IPS-15b (cell line): Measurements from ENCODE around the gene MED13.

Experiments
- H3K27me3 ChIP-seq: one replicate; pipeline ENCODE4 v1.6.1; 2013; ENCODE audit warnings: low read length; ENCODE audit not compliant: control insufficient read depth, insufficient read depth
- H3K36me3 ChIP-seq: one replicate; pipeline ENCODE4 v1.6.1; 2013; ENCODE audit warnings: low read length; ENCODE audit not compliant: control insufficient read depth, insufficient read depth
- H3K4me1 ChIP-seq: one replicate; pipeline ENCODE4 v1.6.1; 2013; ENCODE audit warnings: mild to moderate bottlenecking, low read length; ENCODE audit not compliant: control insufficient read depth, insufficient read depth
- H3K4me3 ChIP-seq: one replicate; pipeline ENCODE4 v1.5.1; 2013; ENCODE audit warnings: low read depth, low read length
- H3K9ac ChIP-seq: one replicate; pipeline ENCODE4 v1.6.1; 2013; ENCODE audit warnings: low read depth, mild to moderate bottlenecking, low read length
- H3K9me3 ChIP-seq: one replicate; pipeline ENCODE4 v1.6.1; 2013; ENCODE audit warnings: mild to moderate bottlenecking, low read length; ENCODE audit not compliant: control insufficient read depth, insufficient read depth

Gene MED13, protein sequence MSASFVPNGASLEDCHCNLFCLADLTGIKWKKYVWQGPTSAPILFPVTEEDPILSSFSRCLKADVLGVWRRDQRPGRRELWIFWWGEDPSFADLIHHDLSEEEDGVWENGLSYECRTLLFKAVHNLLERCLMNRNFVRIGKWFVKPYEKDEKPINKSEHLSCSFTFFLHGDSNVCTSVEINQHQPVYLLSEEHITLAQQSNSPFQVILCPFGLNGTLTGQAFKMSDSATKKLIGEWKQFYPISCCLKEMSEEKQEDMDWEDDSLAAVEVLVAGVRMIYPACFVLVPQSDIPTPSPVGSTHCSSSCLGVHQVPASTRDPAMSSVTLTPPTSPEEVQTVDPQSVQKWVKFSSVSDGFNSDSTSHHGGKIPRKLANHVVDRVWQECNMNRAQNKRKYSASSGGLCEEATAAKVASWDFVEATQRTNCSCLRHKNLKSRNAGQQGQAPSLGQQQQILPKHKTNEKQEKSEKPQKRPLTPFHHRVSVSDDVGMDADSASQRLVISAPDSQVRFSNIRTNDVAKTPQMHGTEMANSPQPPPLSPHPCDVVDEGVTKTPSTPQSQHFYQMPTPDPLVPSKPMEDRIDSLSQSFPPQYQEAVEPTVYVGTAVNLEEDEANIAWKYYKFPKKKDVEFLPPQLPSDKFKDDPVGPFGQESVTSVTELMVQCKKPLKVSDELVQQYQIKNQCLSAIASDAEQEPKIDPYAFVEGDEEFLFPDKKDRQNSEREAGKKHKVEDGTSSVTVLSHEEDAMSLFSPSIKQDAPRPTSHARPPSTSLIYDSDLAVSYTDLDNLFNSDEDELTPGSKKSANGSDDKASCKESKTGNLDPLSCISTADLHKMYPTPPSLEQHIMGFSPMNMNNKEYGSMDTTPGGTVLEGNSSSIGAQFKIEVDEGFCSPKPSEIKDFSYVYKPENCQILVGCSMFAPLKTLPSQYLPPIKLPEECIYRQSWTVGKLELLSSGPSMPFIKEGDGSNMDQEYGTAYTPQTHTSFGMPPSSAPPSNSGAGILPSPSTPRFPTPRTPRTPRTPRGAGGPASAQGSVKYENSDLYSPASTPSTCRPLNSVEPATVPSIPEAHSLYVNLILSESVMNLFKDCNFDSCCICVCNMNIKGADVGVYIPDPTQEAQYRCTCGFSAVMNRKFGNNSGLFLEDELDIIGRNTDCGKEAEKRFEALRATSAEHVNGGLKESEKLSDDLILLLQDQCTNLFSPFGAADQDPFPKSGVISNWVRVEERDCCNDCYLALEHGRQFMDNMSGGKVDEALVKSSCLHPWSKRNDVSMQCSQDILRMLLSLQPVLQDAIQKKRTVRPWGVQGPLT (N-terminal part only)

DNA sequence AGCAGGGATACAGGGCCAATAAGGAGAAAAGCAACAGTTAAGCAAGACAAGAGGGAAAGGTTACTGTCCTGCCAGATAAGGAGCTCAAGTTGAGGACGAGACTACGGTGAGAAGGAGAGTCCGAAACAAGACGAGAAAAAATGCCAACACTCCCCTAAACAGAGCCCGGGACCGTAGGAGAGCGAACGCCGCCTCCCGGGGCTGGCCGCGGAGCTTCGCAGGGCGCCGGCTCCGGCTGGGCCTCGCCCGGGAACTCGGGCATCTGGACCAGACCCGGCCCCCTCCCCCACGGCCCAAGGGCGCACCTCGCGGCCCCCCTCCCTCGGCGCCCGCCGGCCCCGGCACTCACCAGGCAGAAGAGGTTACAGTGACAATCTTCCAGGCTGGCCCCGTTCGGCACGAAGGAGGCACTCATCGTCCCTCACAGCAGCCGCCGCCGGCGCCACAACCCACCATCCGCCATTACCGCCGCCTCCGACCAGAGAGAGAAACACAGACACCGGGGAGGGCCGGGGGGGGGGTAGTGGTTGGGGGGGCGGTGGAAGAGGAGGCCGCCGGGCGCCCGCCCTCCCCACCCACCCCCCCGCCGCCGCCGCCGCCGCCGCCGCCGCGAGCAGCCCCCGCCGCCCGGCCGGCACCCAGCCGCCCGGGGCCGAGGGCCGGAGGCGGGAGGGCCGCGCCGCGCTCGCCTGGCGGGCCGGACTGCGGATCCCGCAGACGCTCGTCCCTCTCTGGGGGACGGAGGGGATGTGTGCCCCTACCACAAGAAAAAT, at the start of gene MED13:
TSS of gene MED13 (minus strand) at position 488 of the 773 bp plus-strand sequence. CDS start at position 415, 73 bp downstream.
- peak within 1 kb of the TSS; percentile 95 for H3K4me3 ChIP-seq
- H3K9ac ChIP-seq: peak within 1 kb of the TSS; percentile 98
- no peaks in the 10 kb centered on the region for H3K27me3 ChIP-seq
- no peaks in the 10 kb centered on the region for H3K9me3 ChIP-seq
- H3K36me3 ChIP-seq: peaks cover 4% of the 10 kb centered on the region
- peaks cover 11% of the 10 kb centered on the region for H3K4me1 ChIP-seq

- no peak overlapping the region for H3K9ac ChIP-seq
- H3K4me1 ChIP-seq: no peaks in the 10 kb centered on the region
- H3K9me3 ChIP-seq: no peaks in the 10 kb centered on the region
- H3K27me3 ChIP-seq: no peaks in the 10 kb centered on the region
- H3K36me3 ChIP-seq: no peaks in the 10 kb centered on the region
- H3K4me3 ChIP-seq: no peak overlapping the region
These were observed 47.2 kb upstream of the MED13 start for GRCh38 chr17:62112229-62112628.

DNA sequence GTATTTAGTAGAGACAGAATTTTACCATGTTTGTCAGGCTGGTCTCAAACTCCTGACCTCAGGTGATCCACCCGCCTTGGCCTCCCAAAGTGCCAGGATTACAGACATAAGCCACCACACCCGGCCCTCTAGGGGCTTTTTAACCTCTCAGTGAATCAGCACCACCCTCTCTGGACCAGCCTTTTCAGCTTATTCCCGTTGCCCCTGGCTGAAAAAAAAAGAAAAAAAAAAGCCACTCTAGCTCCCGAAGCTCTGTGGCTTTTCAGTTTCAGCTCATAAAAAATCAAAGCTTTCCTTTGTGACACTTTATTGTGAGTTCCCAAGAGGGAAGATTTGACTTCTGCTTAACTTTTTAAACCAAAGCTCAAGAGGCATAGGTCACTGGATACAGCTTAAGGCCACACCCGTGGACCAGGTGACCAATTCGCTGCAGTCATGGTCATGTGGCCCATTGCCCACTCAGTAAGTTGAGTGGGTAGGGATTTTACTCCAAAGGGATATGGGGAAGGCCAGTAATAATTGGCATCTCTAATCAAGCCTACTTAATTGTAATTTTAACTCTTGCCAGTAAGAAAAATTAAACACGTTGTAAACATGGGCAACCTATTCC, 46.6 kb upstream of the MED13 start:
- H3K4me1 ChIP-seq: no peaks in the 10 kb centered on the region
- no peaks in the 10 kb centered on the region for H3K9me3 ChIP-seq
- no peaks in the 10 kb centered on the region for H3K27me3 ChIP-seq
- H3K36me3 ChIP-seq: no peaks in the 10 kb centered on the region
- no peak overlapping the region for H3K4me3 ChIP-seq
- H3K9ac ChIP-seq: no peak overlapping the region

- no peak overlapping the region for H3K9ac ChIP-seq
- H3K27me3 ChIP-seq: no peaks in the 10 kb centered on the region
- H3K36me3 ChIP-seq: no peaks in the 10 kb centered on the region
- no peak overlapping the region for H3K4me3 ChIP-seq
- H3K9me3 ChIP-seq: no peaks in the 10 kb centered on the region
- H3K4me1 ChIP-seq: no peaks in the 10 kb centered on the region
These were observed 45.9 kb upstream of the MED13 start for GRCh38 chr17:62110923-62111484.

DNA sequence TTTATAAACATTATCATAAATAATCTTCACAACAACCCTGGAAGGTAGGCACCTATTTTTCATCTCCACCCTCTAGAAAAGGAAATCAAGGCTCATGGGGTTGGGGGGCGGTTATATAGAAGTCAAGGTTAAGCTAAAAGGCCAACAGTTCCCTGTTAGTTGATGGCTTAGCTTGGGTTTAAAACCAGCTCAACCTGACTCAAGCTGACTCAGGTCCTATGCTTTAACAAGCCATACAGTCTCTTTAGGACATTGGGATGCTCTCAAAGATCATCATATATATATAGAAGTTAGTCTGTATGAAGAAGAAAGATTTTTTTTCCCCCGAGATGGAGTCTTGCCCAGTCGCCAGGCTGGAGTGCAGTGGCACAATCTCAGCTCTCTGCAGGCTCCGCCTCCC, 44.8 kb upstream of the MED13 start:
- Histone ChIP-seq H3K9ac (no peak overlapping the region), H3K36me3 (no peaks in the 10 kb centered on the region), H3K4me1 (peaks cover 4% of the 10 kb centered on the region), H3K27me3 (no peaks in the 10 kb centered on the region), H3K9me3 (no peaks in the 10 kb centered on the region), H3K4me3 (no peak overlapping the region)

DNA sequence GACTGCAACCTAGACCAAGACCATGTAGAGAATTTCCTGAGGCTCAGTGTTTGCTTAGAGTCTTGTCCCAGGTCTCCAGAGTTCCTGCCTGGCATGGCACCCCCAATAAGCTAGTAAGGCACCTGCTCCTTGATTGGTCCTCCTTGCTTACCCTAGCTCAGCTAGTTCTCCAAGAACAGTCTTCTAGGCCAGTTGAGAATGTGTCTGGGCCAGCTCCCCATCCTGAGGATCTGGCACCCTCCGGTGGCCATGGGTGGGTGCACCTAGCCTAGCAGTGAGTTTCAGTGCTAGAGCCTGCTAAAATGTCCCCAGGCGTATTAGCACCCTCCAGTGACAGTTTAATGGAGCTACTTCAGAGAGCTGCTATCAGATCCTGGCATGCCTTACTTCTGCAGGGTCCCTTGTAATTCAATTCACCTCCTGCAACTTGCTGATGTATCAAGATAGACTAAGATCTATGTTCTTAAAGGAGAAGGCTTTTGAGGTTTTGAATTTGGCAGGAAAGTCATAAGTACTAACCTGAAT, 44.4 kb upstream of the MED13 start:
- H3K27me3 ChIP-seq: no peaks in the 10 kb centered on the region
- no peak overlapping the region for H3K9ac ChIP-seq
- peaks cover 4% of the 10 kb centered on the region for H3K4me1 ChIP-seq
- no peaks in the 10 kb centered on the region for H3K9me3 ChIP-seq
- H3K36me3 ChIP-seq: no peaks in the 10 kb centered on the region
- H3K4me3 ChIP-seq: no peak overlapping the region

GRCh38 chr17:62105861-62106260, 40.8 kb upstream of the MED13 start:
- H3K36me3 ChIP-seq: no peaks in the 10 kb centered on the region
- peaks cover 4% of the 10 kb centered on the region for H3K4me1 ChIP-seq
- no peaks in the 10 kb centered on the region for H3K27me3 ChIP-seq
- no peaks in the 10 kb centered on the region for H3K9me3 ChIP-seq
- H3K9ac ChIP-seq: no peak overlapping the region
- H3K4me3 ChIP-seq: no peak overlapping the region

- Histone ChIP-seq H3K4me1 (peaks cover 4% of the 10 kb centered on the region), H3K9ac (no peak overlapping the region), H3K4me3 (no peak overlapping the region), H3K9me3 (no peaks in the 10 kb centered on the region), H3K27me3 (no peaks in the 10 kb centered on the region), H3K36me3 (no peaks in the 10 kb centered on the region)
These were observed 40.3 kb upstream of the MED13 start for GRCh38 chr17:62105357-62105756.

DNA sequence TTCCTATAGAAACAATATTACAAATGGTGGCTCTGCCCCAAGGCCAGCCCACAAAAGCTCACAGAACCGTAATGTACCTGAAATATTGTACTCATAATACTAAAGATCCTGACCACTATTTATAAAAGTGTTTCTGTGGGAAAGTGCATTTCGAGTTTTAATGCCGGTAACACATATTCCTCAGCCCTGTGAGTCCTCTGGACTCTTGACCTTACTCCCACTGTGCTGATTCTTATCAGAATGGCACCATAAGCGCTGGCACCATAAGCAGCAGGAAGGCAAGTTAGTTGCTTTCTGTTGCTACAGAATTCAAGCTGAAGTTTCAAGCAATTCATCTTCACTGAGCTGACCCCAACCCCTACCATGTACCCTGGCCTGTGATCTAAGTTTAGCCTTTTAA, 36.4 kb upstream of the MED13 start:
- Histone ChIP-seq H3K4me3 (no peak overlapping the region), H3K4me1 (peaks cover 4% of the 10 kb centered on the region)

GRCh38 chr17:62101090-62101489, 36.0 kb upstream of the MED13 start:
- H3K9ac ChIP-seq: no peak overlapping the region

More for the DNA sequence above, 36.4 kb upstream of the MED13 start:
- Histone ChIP-seq H3K9me3 (no peaks in the 10 kb centered on the region), H3K36me3 (no peaks in the 10 kb centered on the region), H3K27me3 (no peaks in the 10 kb centered on the region), H3K9ac (no peak overlapping the region)

More at GRCh38 chr17:62101090-62101489, 36.0 kb upstream of the MED13 start:
- H3K9me3 ChIP-seq: no peaks in the 10 kb centered on the region
- no peak overlapping the region for H3K4me3 ChIP-seq
- peaks cover 4% of the 10 kb centered on the region for H3K4me1 ChIP-seq
- H3K36me3 ChIP-seq: no peaks in the 10 kb centered on the region
- H3K27me3 ChIP-seq: no peaks in the 10 kb centered on the region
